ENCODE measurements around the gene BRINP1.

BRINP1 gene

DNA sequence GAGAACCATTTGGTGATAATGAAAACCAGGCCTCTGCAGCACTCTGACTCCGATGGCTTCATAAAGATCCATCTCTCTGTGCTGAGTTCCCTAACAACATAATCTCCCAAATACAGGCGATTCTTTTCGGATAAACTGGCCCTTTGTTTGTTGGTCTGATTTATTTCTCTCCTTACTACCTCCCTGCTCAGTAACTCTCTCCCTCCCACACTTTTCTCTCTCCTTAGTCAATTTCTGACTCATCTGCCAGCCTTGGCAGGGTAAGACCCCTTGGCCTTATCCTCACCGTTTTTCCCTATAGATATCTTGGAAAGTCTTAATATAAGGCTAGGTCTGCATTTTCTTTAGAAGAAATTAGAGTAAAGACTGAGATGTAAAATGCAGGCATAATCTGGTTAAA is 128.7 kb downstream of the BRINP1 start:
- H3K4me3 ChIP-seq (ENCODE audit: low read depth, low read length): no peak overlapping the region
- TF ChIP-seq, protein P1, sequence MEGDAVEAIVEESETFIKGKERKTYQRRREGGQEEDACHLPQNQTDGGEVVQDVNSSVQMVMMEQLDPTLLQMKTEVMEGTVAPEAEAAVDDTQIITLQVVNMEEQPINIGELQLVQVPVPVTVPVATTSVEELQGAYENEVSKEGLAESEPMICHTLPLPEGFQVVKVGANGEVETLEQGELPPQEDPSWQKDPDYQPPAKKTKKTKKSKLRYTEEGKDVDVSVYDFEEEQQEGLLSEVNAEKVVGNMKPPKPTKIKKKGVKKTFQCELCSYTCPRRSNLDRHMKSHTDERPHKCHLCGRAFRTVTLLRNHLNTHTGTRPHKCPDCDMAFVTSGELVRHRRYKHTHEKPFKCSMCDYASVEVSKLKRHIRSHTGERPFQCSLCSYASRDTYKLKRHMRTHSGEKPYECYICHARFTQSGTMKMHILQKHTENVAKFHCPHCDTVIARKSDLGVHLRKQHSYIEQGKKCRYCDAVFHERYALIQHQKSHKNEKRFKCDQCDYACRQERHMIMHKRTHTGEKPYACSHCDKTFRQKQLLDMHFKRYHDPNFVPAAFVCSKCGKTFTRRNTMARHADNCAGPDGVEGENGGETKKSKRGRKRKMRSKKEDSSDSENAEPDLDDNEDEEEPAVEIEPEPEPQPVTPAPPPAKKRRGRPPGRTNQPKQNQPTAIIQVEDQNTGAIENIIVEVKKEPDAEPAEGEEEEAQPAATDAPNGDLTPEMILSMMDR (IDR thresholded peaks at IDR 0.05; ENCODE audit: control insufficient read depth, extremely low read depth, insufficient read depth): no peak
- DNase-seq (ENCODE audit: low read depth): no peak

DNA sequence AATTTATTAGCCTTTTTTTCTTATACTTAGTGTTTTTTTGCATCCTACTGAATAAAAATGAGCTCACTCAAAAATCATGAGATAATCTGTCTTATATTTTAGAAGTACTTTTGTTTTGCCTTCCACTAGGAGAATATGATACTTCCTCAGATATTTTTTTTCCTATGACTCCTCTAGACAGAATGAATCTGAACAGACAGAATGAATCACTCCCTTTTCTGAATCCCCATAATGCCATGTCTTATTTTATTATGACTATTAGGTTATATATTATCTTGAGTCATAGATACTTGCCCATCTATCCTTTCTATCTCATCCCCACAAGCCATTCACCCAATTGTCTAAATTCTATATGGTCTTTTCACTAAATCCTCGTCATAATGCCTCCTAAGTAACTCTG is 134.6 kb downstream of the BRINP1 start:
- TF ChIP-seq, protein P1 (IDR thresholded peaks at IDR 0.05; ENCODE audit: control insufficient read depth, extremely low read depth, insufficient read depth): no peak
- DNase-seq (ENCODE audit: low read depth): no peak
- H3K4me3 ChIP-seq (ENCODE audit: low read depth, low read length): no peak overlapping the region

DNA sequence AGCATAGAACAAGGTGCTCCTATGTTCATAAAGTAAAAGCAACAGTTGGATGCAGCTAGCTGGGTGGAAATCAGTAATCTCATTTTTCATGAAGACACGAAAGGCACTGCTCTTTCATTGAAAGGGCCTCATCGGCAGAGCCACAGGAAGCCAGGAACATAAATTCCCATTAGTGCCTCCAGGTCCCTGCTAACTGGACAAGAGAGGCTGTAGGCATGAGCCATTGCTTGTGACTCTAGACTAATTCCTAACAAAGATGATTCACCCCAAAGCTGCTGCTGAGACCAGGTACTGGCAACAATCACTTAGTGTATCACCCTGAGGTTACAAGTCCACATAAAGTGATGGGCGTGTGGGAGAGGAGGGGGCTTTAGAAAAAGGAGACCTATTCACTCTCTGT is 141.8 kb downstream of the BRINP1 start:
- no peak for DNase-seq (ENCODE audit: low read depth)
- no peak overlapping the region for H3K4me3 ChIP-seq (ENCODE audit: low read depth, low read length)
- TF ChIP-seq, protein P1 (IDR thresholded peaks at IDR 0.05; ENCODE audit: control insufficient read depth, extremely low read depth, insufficient read depth): no peak

DNA sequence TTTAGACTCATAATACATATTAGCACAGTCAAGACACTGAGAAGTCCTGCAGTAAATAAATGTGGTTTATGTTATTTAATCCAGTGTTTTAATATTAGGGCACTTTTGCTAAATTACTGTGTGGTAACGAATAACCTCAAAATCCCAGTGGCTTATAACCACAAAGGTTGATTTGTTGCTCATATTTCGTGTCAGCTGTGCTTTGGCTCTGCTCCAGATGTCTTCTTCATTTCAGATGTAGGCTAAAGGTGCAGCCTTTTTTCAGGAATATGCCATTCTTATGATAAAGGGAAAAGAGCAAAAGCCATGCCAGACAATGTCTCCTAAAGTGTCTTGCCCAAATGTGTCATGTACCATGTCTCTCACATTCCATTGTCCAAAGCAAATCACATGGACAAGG is 144.8 kb downstream of the BRINP1 start:
- H3K4me3 ChIP-seq (ENCODE audit: low read depth, low read length): no peak overlapping the region
- no peak for DNase-seq (ENCODE audit: low read depth)
- TF ChIP-seq, protein P1 (IDR thresholded peaks at IDR 0.05; ENCODE audit: control insufficient read depth, extremely low read depth, insufficient read depth): no peak

DNA sequence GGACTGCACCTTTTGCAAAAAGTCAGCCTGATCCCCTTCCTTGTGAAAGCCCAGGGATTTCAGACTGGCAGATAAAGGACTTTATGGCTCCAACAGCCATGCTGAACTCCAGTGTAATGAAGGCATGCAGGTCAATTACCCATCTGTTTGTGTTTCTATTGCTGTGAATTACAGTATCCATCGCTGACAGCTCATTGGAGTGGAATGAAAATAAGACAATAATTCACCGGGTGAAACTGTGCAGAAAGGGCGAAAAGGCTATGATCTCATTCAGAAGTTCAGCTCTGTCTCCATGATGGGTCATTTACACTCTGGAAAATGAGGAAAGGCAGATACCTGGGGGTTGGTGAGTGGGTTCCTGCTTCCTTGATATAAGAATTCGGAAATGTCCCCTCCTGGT is 148.0 kb downstream of the BRINP1 start:
- TF ChIP-seq, protein P1 (IDR thresholded peaks at IDR 0.05; ENCODE audit: control insufficient read depth, extremely low read depth, insufficient read depth): no peak
- DNase-seq (ENCODE audit: low read depth): no peak
- no peak overlapping the region for H3K4me3 ChIP-seq (ENCODE audit: low read depth, low read length)

DNA sequence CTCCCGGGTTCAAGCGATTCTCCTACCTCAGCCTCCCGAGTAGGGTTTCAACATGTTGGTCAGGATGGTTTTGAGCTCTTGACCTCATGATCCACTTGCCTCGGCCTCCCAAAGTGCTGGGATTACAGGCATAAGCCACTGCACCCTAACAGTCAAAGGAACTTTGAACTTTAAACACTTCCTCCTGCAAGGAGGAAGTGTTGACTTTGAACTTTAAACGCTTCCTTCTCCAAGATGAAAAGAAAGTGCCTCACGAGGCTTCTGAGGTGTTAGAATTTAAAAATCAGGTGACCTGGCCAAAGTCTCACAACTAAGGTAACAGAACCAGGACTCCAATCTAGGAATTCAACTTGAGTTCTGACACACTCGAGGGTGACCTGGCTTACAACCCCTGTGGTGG is 150.9 kb downstream of the BRINP1 start:
- no peak overlapping the region for H3K4me3 ChIP-seq (ENCODE audit: low read depth, low read length)
- no peak for DNase-seq (ENCODE audit: low read depth)
- TF ChIP-seq, protein P1 (IDR thresholded peaks at IDR 0.05; ENCODE audit: control insufficient read depth, extremely low read depth, insufficient read depth): no peak

DNA sequence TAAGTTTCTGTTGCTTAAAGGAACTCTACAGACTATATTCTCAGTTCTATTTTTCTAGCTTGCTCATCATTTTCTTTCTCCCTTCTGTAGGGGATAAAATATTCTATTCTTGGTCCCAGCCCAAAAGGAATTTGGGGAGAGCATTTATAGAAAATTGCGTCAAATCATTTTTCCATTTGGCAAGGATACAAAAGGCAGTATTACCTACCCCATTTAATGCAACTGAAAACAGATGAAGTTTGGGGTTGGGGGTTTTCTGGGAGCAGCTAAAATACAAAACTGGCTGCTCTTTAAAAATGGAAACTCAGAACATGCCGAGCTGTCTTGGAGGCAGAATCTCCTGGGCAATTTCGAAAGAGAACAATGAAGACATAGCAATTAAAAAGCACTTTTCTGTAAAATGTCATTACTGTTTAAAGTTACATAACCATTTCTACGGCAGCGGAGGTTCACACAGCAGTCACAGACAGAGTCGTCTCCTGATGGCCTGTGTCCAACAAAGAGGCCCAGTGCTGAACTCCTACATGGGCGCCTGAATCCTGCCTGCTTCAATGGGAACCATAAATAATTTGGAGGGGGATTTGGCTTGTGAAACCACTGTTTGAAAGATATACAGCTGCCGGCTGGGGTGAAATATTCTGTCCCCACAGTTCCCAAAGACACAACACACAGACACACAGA is 152.4 kb downstream of the BRINP1 start:
- TF ChIP-seq, protein P1 (IDR thresholded peaks at IDR 0.05; ENCODE audit: control insufficient read depth, extremely low read depth, insufficient read depth): no peak
- no peak overlapping the region for H3K4me3 ChIP-seq (ENCODE audit: low read depth, low read length)
- no peak for DNase-seq (ENCODE audit: low read depth)
